Motor neuron (in vitro differentiated cells): Measurements from ENCODE around the gene ANO10. TPM values are rescaled to one million over a fixed set of nuclear protein-coding genes. Genes with fewer than 3 reads are reported as not detected.
"Not testable (repeated sequence)": the region's sequence is repeated elsewhere in the genome, so short reads cannot be mapped to it uniquely, and the experiment has no call there.

Experiments used
- ATAC-seq, 8 experiments: fragments of 200-7000 bp; cut with Tn5 transposase; replicated peaks in 6 of 8; 2 replicates each; pipeline ENCODE4 v1.8.0; 2021; ENCODE audit warnings: mild to moderate bottlenecking in 8 of 8, moderate library complexity in 8 of 8
- H3K27ac ChIP-seq, 2 donors: fragments of 250-450 bp; sonication (Bioruptor Pico); 2 replicates each; pipeline ENCODE4 v1.9.0; 2021; ENCODE audit warnings: antibody characterized with exemption in 2 of 2, mild to moderate bottlenecking in 2 of 2, moderate library complexity in 1 of 2
- H3K4me1 ChIP-seq, 2 donors: fragments of 250-450 bp; sonication (Bioruptor Pico); replicated peaks in 1 of 2; 2 replicates each; pipeline ENCODE4 v1.6.1; 2021; ENCODE audit warnings: antibody characterized with exemption in 2 of 2, mild to moderate bottlenecking in 2 of 2, moderate library complexity in 1 of 2
- H3K4me3 ChIP-seq, 5 donors: fragments of 250-450 bp; sonication (Bioruptor Pico); 2 replicates each; pipeline ENCODE4 v1.9.0; 2021; ENCODE audit warnings: antibody characterized with exemption in 5 of 5, mild to moderate bottlenecking in 5 of 5, moderate library complexity in 4 of 5
- whole genome bisulfite sequencing, 10 experiments: fragments of 450-650 bp; shearing (Covaris generic); methylation state at CpG; one replicate each; pipeline ENCODE4 v1.0.0; 2022; 5-methylcytosine and 5-hydroxymethylcytosine counted together
- in situ Hi-C, 9 experiments: fragments of 400-800 bp; cut with MboI; loops; one replicate each; pipeline ENCODE4 v1.15.0; 2021; ENCODE audit warnings: low sequenced_read_pairs in 9 of 9, low pct_unique_long_range_greater_than_20kb in 2 of 9; ENCODE audit not compliant: unreplicated experiment in 9 of 9
- total RNA-seq, 8 experiments: library from RNA; unstranded; fragments of 300-600 nt; gene quantifications; 2 replicates each; pipeline versions ENCODE4 v1.2.3 to v1.2.4, GENCODE V29; 2022

Gene ANO10
- total RNA-seq, 8 experiments from 2014 or later: 17.4 to 42.7 (median 28.9) TPM

DNA sequence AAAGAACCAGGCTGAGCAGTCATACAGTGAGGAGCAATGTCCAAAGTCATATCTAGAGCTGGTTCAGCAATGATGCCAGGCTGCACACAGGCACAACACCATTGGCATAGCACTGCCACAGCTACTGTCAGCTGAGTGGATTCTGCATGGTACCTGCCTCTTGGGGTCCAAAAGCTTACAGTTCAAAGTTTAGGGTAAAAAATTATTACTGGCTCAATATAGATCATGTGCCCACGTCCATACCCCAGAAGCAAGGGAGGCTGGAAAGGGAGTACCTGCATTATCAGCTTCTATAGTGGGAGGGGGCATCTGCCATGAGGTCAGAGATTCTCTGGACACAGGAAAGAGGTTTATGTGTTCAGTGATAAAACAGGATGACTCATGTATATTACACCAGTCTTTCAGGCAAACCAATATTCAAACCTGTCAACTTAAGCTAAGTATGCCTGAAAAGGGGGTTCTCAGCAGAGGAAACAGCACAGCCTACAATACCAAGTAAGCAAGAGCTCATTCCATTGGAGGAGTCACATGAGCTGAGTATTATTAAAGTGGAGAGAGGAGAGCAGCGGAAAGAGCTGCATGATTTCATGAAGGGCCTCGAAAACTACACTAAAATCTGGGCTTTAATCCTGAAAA is 99.0 kb downstream of the ANO10 start:
- 51 to 100% (median 93%) methylated on average over 1 to 3 of the region's 3 CpGs; no CpG with 5 or more reads in 2 of the 10 experiments for WGBS, 10 experiments
- Histone ChIP-seq H3K4me1 (no peaks in the 10 kb centered on the region), H3K4me3 (no peak overlapping the region), H3K27ac (peak overlapping the region in 1 of 2 donors; percentile 22)
- in situ Hi-C loops: loop anchor here in 4 of 9 experiments (25.0 kb wide), 3 partner anchors 286 to 561 kb away; no protein-coding TSS in a partner anchor
- peak in 7 of 8 experiments; percentile 69 to 85 (median 77) for ATAC-seq

DNA sequence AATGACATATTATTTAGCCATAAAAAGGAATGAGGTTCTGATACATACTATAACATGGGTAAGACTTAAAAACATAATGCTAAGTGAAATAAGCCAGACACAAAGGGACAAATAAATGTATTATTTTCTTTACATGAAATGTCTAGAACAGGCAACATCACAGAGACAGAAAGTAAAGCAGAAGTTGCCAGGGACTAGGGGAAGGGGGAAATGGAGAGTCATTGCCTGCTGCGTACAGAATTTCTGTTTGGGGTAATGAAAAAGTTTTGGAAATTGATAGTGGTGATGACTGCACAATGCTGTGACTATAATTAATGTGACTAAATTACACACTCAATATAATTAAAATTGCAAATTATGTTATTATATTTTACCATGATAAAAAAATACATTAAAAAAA is 99.9 kb downstream of the ANO10 start:
- 88 to 100% (median 95%) methylated on average over 1 of the region's 1 CpG; no CpG with 5 or more reads in 4 of the 10 experiments for WGBS, 10 experiments
- H3K4me3 ChIP-seq: no peak overlapping the region
- in situ Hi-C loops: loop anchor here in 4 of 9 experiments (25.0 kb wide), 3 partner anchors 285 to 560 kb away; no protein-coding TSS in a partner anchor
- H3K27ac ChIP-seq: no peak overlapping the region
- no peak for ATAC-seq
- H3K4me1 ChIP-seq: no peaks in the 10 kb centered on the region

DNA sequence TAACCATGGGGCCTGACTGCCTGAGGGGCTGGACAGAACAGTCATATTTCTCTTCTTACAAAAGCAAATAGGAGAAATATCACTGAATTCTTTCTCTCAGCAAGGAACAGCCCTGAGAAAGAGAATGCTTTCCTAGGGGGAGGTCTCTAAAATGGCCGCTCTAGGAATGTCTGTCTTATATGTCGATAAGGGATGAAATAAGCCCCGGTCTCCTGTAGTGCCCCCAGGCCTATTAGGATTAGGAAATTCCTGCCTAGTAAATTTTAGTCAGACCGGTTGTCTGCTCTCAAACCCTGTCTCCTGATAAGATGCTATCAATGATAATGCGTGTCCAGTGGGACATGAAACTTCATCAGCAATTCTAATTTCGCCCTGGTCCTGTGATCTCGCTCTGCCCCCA is 103.3 kb downstream of the ANO10 start:
- H3K4me1 ChIP-seq, ATAC-seq, H3K4me3 ChIP-seq, H3K27ac ChIP-seq: not testable (repeated sequence)
- in situ Hi-C loops: loop anchor here in 4 of 9 experiments (25.0 kb wide), 3 partner anchors 281 to 556 kb away; no protein-coding TSS in a partner anchor
- WGBS, 10 experiments: 89 to 100% (median 100%) methylated on average over 1 to 5 of the region's 7 CpGs; no CpG with 5 or more reads in 3 of the 10 experiments

DNA sequence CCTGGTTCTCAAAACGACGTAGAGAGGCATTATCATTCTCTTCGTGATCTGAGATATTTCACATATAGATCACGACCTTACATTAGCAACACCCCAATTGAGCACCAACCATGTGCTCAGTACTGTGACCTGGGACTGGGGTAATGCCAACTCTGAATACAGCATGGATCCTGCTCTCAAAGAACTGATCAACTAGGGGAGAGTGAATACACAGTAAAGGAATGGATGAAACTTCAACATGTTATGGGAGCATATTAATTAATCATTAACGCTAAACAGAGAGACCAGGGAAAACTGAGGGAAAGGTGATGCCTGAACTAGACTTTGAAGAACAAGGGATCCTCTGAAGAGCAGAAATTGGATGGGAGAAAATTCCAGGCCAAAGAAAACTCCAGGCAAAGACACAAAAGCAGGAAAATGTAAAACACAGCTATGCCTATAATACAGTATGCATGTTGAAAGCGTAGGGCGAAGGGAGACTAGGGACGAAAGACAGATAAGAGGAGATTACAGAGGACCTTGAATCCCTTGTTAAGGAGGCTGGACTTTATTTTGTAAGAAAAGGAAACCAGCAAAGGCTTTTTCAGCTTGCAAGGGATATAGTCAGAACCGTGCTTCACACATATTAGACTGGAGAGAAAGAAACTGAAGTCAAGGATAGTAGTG is 105.7 kb downstream of the ANO10 start:
- 78 to 100% (median 94%) methylated on average over 2 to 9 of the region's 9 CpGs for WGBS, 10 experiments
- H3K27ac ChIP-seq: no peak overlapping the region

DNA sequence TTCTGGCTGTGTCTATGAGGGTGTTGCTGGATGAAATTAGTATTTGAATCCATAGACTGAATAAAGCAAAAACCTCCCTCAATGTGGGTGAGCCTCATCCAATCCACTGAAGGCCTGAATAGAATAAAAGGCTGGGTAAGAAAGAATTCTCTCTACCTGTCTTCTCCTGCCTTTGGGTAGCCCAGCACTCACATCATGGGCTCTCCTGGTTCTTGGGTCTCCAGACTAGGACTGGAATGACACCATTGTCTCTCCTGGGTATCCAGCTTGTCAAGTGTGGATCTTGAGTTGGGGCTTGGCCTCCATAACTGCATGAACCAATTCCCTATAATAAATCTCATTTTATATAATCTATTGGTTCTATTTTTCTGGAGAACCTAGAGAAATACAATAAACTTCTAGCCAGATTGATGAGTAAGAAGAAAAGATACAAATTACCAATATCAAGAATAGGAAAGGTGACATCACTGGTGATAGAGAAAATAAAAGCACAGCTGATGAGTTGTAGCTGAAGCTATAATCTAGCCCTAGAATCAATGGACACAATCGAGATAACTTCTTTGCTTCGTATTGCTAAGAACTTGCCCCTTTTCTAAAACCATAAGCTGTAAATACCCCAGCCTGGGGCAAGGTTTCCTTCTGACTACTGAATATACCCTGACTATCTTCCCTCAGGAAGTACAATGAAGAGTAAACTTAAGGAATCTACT is 106.4 kb downstream of the ANO10 start:
- no peak for ATAC-seq
- Histone ChIP-seq H3K4me3 (no peak overlapping the region), H3K27ac (no peak overlapping the region), H3K4me1 (no peaks in the 10 kb centered on the region)
- WGBS, 10 experiments: 92 to 100% (median 95%) methylated on average over 2 of the region's 2 CpGs; no CpG with 5 or more reads in 3 of the 10 experiments
- in situ Hi-C loops: loop anchor here in 4 of 9 experiments (25.0 kb wide), 3 partner anchors 278 to 553 kb away; no protein-coding TSS in a partner anchor

More for the DNA sequence above, 105.7 kb downstream of the ANO10 start:
- H3K4me1 ChIP-seq: no peaks in the 10 kb centered on the region
- in situ Hi-C loops: loop anchor here in 4 of 9 experiments (25.0 kb wide), 3 partner anchors 279 to 554 kb away; no protein-coding TSS in a partner anchor
- no peak overlapping the region for H3K4me3 ChIP-seq
- no peak for ATAC-seq

DNA sequence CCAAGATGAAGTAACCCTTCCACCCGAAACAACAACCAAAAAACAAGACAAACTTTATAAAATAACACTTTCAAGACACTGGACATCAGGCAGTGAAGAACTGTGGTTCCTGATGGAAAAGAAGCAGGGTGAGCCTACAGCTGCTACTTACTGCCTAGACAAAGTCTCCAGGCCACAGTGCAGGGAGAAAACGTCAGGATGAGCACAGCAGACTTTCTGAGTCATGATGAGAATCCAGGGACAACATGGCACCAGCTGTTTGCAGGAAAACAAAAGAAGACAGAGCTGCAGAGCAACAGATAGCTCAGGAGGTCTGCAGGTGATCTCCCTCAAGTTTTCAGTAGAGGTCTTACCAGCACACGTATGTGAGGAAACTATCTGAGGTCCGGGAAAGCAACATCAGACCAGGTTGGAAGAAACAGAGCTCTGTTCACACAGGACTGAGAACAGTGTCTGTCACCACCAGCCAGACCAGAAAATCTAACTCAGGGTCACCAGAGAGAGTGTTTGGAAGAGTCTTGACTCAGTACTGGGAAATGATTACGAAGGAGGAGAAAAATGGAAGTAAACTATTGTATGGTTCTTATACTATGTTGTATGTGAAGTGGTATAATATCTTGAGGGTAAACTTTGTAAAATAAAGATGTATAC is 108.9 kb downstream of the ANO10 start:
- peak in 2 of 8 experiments; percentile 40 to 64 for ATAC-seq
- WGBS, 10 experiments: 45 to 97% (median 83%) methylated on average over 2 to 5 of the region's 5 CpGs; no CpG with 5 or more reads in 2 of the 10 experiments
- in situ Hi-C loops: loop anchor here in 4 of 9 experiments (25.0 kb wide), 3 partner anchors 276 to 551 kb away; no protein-coding TSS in a partner anchor

DNA sequence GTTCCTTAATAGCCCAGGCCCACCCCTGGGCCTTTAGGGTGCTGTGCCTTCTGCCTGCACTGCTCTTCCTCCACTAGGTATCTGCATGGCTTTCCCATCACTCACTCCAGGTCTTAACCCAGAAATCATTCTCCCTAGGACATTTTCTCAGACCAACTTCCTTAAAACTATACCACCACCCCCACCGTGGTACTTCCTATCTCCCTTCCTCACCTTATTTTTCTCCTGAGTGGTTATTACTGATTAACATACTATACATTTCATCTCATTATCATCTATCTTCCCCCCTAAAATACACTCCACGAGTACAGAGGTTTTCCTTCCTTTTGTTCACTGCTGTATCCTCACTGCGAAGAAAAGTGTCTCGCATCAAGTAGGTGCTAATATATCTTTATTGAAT is 115.2 kb downstream of the ANO10 start:
- no peak overlapping the region for H3K4me3 ChIP-seq
- no peaks in the 10 kb centered on the region for H3K4me1 ChIP-seq
- in situ Hi-C loops: loop anchor here in 5 of 9 experiments (10.0 to 25.0 kb wide), 4 partner anchors 269 to 544 kb away; no protein-coding TSS in a partner anchor
- 64 to 100% (median 70%) methylated on average over 1 to 4 of the region's 4 CpGs; no CpG with 5 or more reads in 1 of the 10 experiments for WGBS, 10 experiments
- no peak for ATAC-seq
- no peak overlapping the region for H3K27ac ChIP-seq

More for the DNA sequence above, 108.9 kb downstream of the ANO10 start:
- H3K4me3 ChIP-seq: no peak overlapping the region
- H3K4me1 ChIP-seq: no peaks in the 10 kb centered on the region
- no peak overlapping the region for H3K27ac ChIP-seq

DNA sequence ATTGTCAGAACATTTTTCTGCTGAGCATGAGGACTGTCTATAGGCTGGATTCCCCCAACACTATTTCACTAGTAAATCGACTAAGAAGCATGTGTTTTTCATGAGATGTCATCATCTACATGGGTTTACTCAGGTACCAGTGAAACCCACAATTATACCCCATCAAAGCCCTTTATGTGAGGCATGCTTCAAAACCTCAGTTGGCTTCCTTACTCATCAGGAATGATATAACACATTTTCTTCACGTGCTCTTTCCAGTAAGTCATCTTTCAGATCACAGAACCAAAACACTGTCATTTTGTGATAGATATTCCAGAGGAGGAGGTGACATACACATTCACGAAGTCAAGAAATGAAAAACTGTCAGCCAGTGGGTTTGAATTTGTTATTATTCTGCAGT is 116.5 kb downstream of the ANO10 start:
- WGBS, 10 experiments: 7 to 46% (median 23%) methylated on average over 1 to 3 of the region's 3 CpGs; no CpG with 5 or more reads in 2 of the 10 experiments
- peak in 5 of 8 experiments; percentile 60 to 89 (median 71) for ATAC-seq
- Histone ChIP-seq H3K4me1 (no peaks in the 10 kb centered on the region), H3K4me3 (no peak overlapping the region), H3K27ac (no peak overlapping the region)
- in situ Hi-C loops: loop anchor here in 5 of 9 experiments (10.0 to 25.0 kb wide), 4 partner anchors 268 to 543 kb away; no protein-coding TSS in a partner anchor

DNA sequence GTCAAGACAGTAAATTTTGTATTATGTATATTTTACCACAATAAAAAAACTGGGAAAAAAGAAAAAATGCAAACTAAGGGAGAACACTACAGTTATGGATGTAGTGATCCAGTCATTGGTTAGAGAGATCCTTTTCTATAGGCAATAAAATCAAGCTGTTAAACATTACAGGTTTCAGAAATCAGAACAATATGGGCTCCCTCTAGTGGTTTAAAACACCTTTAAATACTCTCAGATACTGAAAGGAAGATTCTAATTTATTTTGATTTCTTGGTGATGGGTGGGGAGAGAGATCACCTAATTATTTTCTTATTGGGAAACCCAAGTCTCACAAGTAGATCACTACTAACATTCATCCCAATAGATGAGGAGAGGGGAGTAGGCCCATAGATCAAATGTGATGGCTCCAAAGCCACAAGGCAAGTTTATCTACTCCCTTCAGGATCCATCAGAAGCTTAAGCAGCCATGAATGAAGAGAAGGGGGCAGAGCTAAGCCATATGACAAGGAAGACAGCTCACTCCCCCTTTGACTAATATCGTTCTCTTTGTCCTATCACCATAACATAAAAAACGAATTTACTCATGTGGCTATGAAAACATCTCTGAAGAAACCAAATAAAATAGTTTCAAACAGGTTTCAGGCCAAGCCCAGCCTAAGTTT is 118.6 kb downstream of the ANO10 start:
- Histone ChIP-seq H3K4me1 (no peaks in the 10 kb centered on the region), H3K4me3 (no peak overlapping the region), H3K27ac (no peak overlapping the region)
- in situ Hi-C loops: loop anchor here in 5 of 9 experiments (10.0 to 25.0 kb wide), 4 partner anchors 266 to 541 kb away; no protein-coding TSS in a partner anchor
- 0 to 50% (median 4%) methylated on average over 1 to 2 of the region's 2 CpGs; no CpG with 5 or more reads in 4 of the 10 experiments for WGBS, 10 experiments
- peak in 6 of 8 experiments; percentile 25 to 78 (median 54) for ATAC-seq

DNA sequence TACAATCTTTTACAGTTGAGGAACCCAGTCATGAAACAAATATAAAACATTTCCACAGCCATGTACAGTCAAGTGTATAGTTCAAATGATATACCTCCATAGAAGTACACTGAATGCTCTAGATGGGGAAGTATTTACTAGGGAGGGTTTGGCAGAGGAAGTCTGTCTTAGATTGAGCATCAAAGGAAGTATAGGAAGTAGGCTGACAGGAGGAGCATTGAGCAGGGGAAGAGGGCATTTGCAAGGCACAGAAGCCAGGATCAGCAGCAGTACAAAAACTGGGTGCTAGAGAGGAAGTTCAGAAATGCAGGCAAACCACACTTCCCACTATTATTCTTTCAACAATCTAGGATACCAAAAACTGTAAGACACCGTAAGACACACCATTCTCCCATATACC is 122.6 kb downstream of the ANO10 start:
- ATAC-seq: no peak
- in situ Hi-C loops: loop anchor here in 1 of 9 experiments (25.0 kb wide), 1 partner anchor 337 kb away; no protein-coding TSS in a partner anchor
- Histone ChIP-seq H3K27ac (no peak overlapping the region), H3K4me3 (no peak overlapping the region), H3K4me1 (peaks cover 3 to 5% of the 10 kb centered on the region in 2 donors)
- WGBS, 10 experiments: 100% methylated on average over 1 of the region's 1 CpG; no CpG with 5 or more reads in 3 of the 10 experiments

DNA sequence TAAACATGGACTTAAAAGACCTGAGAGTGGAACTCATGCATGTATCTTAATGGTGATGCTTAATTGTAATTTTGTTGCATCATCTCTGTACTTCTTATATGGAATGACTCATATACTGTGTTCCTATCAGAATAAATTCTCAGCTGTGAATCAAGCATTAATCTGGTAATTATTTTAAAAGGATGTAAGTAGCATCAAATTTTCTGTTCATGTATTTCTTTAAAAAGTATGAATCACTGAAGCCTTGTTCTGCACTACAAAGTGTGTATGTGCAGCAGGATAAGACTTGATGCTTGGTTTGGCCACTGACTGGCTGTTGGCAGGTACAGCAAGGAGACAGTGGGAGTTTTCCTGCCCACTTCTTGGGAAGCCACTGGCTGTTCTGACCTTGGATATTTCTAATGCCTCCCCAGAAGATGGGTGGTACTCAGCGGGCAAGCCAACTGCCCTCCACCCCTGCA is 123.9 kb downstream of the ANO10 start:
- Histone ChIP-seq H3K4me1 (peaks cover 3 to 5% of the 10 kb centered on the region in 2 donors), H3K4me3 (no peak overlapping the region), H3K27ac (no peak overlapping the region)
- peak; percentile 33 to 93 (median 73) for ATAC-seq
- in situ Hi-C loops: loop anchor here in 1 of 9 experiments (25.0 kb wide), 1 partner anchor 336 kb away; no protein-coding TSS in a partner anchor
- WGBS, 10 experiments: 80% methylated on average over 1 of the region's 1 CpG; no CpG with 5 or more reads in 9 of the 10 experiments
